Astrocyte of the cerebellum (primary cell): ENCODE measurements around the gene JAKMIP1.

Source experiments
- DNase-seq: peaks from one replicate; pipeline ENCODE4 v3.0.0-alpha.2; 2011; ENCODE audit warnings: low read depth
- H3K4me3 ChIP-seq: 2 replicates; pipeline ENCODE4 v1.5.1; 2011; ENCODE audit warnings: mild to moderate bottlenecking, low read depth, low read length, moderate library complexity
- CTCF ChIP-seq: IDR thresholded peaks from 2 replicates; pipeline ENCODE4 v1.5.1; 2012; ENCODE audit warnings: low read length, low read depth, moderate library complexity, mild to moderate bottlenecking; ENCODE audit errors: missing control alignments
- in situ Hi-C: cut with HindIII; loops from 2 replicates; pipeline ENCODE4 v1.10.0; 2017; ENCODE audit warnings: low sequenced_read_pairs

Gene JAKMIP1

DNA sequence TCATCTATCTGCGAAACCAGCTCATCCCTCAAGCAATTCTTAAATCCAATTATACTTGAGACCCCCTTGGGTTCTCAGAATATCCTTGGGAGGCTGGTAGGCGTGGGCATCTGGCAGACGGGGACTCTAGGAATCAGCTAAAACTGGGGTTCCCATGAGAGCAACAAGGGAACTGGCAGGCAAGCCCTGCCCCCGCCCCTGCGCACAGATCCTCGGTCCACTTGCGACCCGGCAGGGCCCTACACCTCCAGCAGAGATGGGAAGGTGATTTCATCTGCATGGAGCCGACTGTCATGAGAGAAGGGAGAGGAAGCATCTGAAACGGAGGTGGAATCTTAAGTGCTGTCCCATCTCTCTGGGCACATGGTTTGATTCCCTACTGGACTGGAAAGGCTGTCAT is 172.2 kb downstream of the JAKMIP1 start:
- no peak for DNase-seq
- in situ Hi-C loops = no loop called here
- no peak for TF ChIP-seq CTCF
- no peak overlapping the region for H3K4me3 ChIP-seq

DNA sequence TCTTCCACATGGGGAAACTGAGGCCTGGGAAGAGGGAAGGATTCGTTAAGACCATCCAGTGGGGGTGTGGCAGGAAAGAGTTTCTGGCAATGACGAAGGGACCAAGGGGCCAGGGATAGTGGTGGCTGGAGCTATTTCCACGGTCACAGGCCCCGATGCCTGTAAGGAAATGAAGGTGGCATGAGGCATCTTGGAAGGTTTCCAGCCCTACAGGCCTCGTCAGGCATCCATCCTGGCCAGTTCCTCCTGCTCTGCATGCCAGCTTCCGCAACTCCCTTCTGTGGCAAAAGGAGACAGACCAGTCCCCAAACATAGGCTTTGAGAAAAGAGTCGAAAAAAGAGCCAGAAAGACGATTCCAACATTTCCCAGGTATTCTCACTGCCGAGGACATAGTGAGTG is 173.0 kb downstream of the JAKMIP1 start:
- in situ Hi-C loops = no loop called here
- no peak overlapping the region for H3K4me3 ChIP-seq
- TF ChIP-seq CTCF = no peak
- DNase-seq = no peak

- in situ Hi-C loops = no loop called here
- no peak overlapping the region for H3K4me3 ChIP-seq
- no peak for DNase-seq
- TF ChIP-seq CTCF = no peak
These were observed 175.9 kb downstream of the JAKMIP1 start for GRCh38 chr4:6024313-6024960.

DNA sequence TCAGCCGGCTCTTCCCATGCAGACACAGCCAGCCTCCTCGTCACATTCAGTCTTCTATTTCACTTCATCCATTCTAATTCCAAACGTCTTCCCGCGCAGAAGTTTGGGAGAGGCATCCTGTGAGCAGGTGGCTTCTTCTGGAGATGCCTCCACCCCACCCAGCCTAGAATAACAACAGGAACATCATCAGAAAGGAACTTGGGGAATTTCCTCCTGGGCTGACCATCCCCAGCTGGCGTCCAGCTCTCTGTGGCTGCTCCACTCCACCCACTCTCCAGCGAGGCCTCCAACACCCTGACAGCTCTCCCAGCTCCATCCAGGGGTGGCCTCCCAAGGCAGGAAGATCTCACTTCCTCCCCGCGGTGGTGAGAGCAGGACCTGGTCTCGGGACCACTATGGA is 176.6 kb downstream of the JAKMIP1 start:
- in situ Hi-C loops = no loop called here
- H3K4me3 ChIP-seq = no peak overlapping the region
- no peak for TF ChIP-seq CTCF
- DNase-seq = no peak

- TF ChIP-seq CTCF = no peak
- no peak for DNase-seq
- in situ Hi-C loops = no loop called here
- H3K4me3 ChIP-seq = no peak overlapping the region
These were observed 177.6 kb downstream of the JAKMIP1 start for GRCh38 chr4:6022607-6023288.

DNA sequence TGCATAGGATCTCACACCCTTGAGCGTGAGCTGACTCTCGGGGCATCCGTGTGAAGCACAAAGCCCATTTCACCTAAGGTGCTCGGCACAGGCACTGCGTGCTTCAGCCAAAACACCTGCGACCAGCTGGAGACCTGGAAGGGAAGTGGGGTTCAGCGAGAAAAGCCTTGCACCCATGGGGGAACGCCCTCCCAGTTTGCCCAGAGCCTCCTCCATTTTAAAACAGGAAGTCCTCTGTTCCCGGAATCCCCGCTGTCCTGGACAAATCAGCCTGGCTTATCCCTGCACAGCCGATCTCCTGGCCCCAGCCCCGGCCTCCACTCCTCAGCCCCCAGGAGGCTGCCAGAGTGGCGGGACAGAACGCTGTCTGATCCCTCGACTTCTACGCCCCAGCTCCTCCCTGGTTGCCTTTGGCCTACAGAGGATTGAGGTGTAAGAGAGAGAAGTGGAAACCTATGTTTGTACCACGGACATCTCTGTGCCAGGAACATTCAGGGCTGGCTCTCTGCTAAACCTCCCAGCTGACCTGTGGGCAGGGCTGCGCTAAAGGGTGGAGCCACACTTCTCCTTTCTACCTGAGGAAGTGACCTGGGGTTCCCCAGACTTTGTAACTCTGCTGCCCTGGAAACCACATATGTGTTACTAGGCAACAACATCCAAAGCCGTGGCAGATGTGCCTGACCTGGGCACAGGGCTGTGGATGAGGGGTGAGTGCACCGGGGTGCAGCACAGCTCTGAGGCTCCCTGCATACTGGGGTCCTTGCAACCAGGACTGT is 178.3 kb downstream of the JAKMIP1 start:
- TF ChIP-seq CTCF = no peak
- in situ Hi-C loops = no loop called here
- DNase-seq = no peak
- no peak overlapping the region for H3K4me3 ChIP-seq
